Stimulated activated CD8-positive, alpha-beta memory T cell treated with anti-CD3 and anti-CD28 coated beads, Interleukin-15, amount 100 ng/mL, for 24 hours (primary cell): ENCODE data around the gene USP32.
"Not testable (repeated sequence)": the region's sequence is repeated elsewhere in the genome, so short reads cannot be mapped to it uniquely, and the experiment has no call there.

ENCODE experiments used
- DNase-seq: peaks from one replicate; pipeline ENCODE4 v3.0.0-alpha.2; 2020; ENCODE audit warnings: low read depth

Gene USP32

DNA sequence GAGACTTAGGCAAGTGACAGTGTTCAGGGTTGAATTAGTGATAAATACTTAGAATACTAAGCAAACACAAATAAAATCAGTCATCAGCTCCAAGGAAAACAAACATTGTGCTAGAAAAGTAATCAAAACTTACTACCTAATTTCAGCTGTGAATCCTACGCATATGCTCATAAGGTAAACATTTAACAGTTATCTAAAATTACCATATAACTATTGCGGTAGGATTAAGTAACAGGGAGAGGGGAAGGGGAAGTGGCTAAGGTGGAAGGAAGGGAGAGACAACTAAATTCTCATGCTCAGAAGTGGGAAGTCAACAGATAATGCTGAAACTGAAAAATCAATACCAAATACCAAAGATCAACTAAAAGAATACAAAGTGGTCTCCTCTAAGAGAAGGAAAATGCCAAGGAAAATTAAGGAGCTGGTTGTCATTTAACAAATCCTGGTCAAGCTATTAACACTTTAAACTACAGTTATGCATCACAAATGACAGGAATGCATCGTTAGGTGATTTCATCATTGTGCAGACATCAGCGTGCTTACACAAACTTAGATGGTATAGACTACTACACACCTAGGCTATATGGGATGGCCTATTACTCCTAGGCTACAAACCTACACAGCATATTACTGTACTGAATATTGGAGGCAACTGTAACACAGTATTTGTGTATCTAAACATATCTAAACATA lies 20.0 kb downstream of the USP32 start:
- DNase-seq = no peak

GRCh38 chr17:60371416-60371815 lies 20.5 kb downstream of the USP32 start:
- no peak for DNase-seq

DNA sequence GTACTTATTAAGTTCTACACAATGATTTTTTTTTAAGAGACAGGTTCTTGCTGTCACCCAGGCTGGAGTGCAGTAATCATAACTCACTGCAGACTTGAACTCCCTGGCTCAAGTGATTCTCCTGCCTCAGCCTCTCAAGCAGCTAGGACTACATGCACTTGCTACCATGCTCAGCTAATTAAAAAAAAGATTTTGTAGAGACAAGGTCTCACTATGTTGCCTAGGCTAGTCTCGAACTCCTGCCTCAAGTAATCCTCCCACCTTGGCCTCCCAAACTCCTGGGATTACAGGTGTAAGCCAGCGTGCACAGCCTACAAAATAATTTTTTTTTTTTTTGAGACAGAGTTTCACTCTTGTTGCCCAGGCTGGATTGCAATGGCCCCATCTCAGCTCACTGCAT lies 22.2 kb downstream of the USP32 start:
- DNase-seq = no peak

GRCh38 chr17:60363700-60364405 lies 28.1 kb downstream of the USP32 start:
- DNase-seq = no peak

GRCh38 chr17:60362329-60362728 lies 29.6 kb downstream of the USP32 start:
- DNase-seq = no peak

- DNase-seq = no peak
Observed at GRCh38 chr17:60361889-60362288, 30.0 kb downstream of the USP32 start.

GRCh38 chr17:60359415-60359814 lies 32.5 kb downstream of the USP32 start:
- DNase-seq = no peak

- no peak for DNase-seq
Observed at GRCh38 chr17:60358606-60359225, 33.2 kb downstream of the USP32 start.

GRCh38 chr17:60356940-60357339 lies 35.0 kb downstream of the USP32 start:
- DNase-seq = no peak

GRCh38 chr17:60355663-60356594 lies 36.0 kb downstream of the USP32 start:
- no peak for DNase-seq

- no peak for DNase-seq
Observed at GRCh38 chr17:60354223-60354622, 37.7 kb downstream of the USP32 start.

DNA sequence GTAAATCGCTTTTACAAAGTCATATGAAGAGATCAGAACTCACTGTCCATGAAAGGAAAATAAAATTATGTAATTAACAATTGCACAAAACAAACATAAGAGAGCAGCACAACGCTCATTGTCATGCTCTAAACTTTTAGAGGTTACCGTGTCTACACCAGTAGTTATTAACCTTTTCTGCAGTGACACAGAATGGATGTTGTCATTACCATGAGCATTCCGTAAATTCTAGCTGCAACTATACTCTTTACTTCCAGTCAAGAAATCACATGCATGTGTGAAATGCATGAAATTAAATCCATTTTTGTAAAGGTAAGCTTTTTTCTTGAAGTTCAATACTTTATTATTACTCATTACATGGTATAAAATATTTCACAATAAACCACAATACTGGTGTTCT lies 38.2 kb downstream of the USP32 start:
- no peak for DNase-seq

GRCh38 chr17:60352569-60352968 lies 39.4 kb downstream of the USP32 start:
- DNase-seq = no peak

DNA sequence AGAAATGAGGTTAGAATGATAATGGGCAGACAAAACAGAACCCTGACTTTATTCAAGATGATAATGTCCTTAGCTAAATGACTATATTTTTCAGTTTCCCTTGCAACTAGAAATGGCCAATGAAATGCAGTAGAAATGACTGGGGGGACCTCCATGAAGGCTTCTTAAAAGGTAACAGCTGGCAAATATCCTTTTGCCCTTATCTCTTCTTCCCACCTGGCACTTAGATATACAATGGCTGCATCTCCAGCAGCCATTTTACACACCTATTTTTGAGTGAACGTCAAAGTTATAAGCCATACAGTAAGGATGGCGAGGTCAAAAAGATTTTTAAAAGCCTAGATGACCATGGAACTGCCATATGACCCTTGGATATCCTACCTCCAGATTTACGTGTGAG lies 39.9 kb downstream of the USP32 start:
- no peak for DNase-seq

- DNase-seq = no peak
Observed at GRCh38 chr17:60351012-60351695, 40.8 kb downstream of the USP32 start.

DNA sequence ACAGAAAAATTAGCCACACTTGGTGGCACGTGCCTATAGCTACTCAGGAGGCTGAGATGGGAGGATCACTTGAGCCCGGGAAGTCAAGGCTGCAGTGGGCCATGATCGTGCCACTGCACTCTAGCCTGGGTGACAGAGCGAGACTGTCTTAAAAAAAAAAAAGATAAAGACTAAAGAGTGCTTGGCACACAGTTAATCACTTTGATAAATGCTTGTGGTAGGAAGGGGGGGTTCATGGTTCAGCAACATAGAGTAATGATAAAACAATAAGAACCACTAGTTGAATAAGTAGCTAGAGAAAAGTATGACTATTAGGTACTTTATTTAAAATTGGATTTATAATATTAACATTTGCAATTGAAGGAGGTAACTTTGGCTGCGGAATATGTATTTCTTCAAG lies 43.3 kb downstream of the USP32 start:
- DNase-seq = no peak

DNA sequence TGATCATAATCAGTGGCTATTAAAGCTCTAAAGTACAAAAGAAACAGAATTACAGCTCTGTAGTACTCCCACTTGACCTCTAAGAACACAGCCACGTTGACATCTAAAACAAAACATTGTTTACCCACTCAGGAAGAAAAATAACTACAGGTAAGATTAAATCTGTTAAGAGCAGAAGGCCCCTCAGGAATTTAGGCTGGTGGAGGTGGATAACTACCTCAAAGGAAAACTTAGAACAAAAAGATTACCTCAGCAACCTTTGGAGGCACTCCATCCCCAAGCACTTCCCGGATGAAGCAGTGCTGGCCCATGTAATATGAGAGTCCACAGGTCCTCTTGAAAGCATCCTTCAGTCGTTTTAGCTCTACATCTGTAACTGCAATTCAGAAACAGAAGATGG lies 46.7 kb downstream of the USP32 start:
- DNase-seq = no peak

DNA sequence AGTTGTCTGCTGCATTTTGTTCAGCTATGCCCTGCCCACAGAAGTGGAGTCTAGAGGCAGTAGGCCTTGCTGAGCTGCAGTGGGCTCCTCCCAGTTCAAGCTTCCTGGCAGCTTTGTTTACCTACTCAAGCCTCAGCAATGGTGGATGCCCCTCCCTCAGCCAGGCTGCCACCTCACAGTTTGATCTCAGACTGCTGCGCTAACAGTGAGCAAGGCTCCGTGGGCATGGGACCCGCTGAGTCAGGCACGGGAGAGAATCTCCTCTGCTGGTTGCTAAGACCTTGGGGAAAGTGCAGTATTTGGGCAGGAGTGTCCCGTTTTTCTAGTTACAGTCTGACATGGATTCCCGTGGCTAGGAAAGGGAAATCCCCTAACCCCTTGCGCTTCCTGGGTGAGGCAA lies 49.4 kb downstream of the USP32 start:
- not testable (repeated sequence) for DNase-seq

- no peak for DNase-seq
Observed at GRCh38 chr17:60335289-60335688, 56.6 kb downstream of the USP32 start.

GRCh38 chr17:60333628-60334031 lies 58.3 kb downstream of the USP32 start:
- DNase-seq = no peak

DNA sequence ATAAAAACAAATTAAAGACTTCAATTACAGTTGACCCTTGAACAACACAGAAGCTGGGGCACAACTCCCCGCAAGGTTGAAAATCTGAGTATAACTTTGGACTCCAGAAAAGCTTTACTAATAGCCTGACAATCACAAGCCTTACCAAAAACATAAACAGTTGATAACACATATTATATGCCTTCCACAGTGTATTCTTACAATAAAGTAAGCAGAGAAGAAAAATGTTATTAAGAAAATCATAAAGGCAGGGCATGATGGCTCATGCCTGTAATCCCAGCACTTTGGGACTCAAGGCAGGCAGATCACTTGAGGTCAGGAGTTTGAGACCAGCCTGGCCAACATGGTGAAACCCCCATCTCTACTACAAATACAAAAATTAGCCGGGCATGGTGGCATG lies 58.9 kb downstream of the USP32 start:
- DNase-seq = not testable (repeated sequence)

- DNase-seq = no peak
Observed at GRCh38 chr17:60332574-60332973, 59.4 kb downstream of the USP32 start.
